Skeletal muscle tissue (tissue), 4 donors: Measurements from ENCODE around the gene ARHGAP30. TPM values are rescaled to one million over a fixed set of nuclear protein-coding genes. Genes with fewer than 3 reads are reported as not detected.
"Not testable (repeated sequence)": the region's sequence is repeated elsewhere in the genome, so short reads cannot be mapped to it uniquely, and the experiment has no call there.

Source experiments
- H3K27ac ChIP-seq: one replicate; pipeline ENCODE4 v1.7.0; 2013; ENCODE audit warnings: mild to moderate bottlenecking, low read depth, low read length, inconsistent platforms
- H3K27me3 ChIP-seq, 3 donors: one replicate each; pipeline ENCODE4 v1.7.0; 2013; ENCODE audit warnings: low read length in 3 of 3; ENCODE audit not compliant: control insufficient read depth in 3 of 3, insufficient read depth in 3 of 3
- H3K36me3 ChIP-seq, 3 donors: one replicate each; pipeline ENCODE4 v1.7.0; 2013; ENCODE audit warnings: low read length in 3 of 3; ENCODE audit not compliant: control insufficient read depth in 3 of 3, insufficient read depth in 3 of 3
- H3K4me1 ChIP-seq, 3 donors: one replicate each; pipeline ENCODE4 v1.7.0; 2013; ENCODE audit warnings: low read length in 3 of 3, mild to moderate bottlenecking in 3 of 3; ENCODE audit not compliant: control insufficient read depth in 3 of 3, insufficient read depth in 3 of 3
- H3K4me3 ChIP-seq, 3 donors: one replicate each; pipeline ENCODE4 v1.7.0; 2013; ENCODE audit warnings: low read length in 3 of 3
- H3K9ac ChIP-seq, 3 donors: one replicate each; pipeline ENCODE4 v1.7.0; 2013; ENCODE audit warnings: low read length in 3 of 3, mild to moderate bottlenecking in 3 of 3, moderate library complexity in 2 of 3, low read depth in 1 of 3
- H3K9me3 ChIP-seq, 3 donors: one replicate each; pipeline ENCODE4 v1.7.0; 2013; ENCODE audit warnings: low read length in 3 of 3; ENCODE audit not compliant: control insufficient read depth in 3 of 3
- total RNA-seq: library from RNA; depleted of rRNA; stranded (reverse); fragments of >200 nt; gene quantifications from one replicate; pipeline ENCODE4 v1.2.3, GENCODE V29; 2014
- donor health status: Osteomylitis.

Gene ARHGAP30
- total RNA-seq, result 4.2 TPM

GRCh38 chr1:161069731-161070270 is at the start of gene ARHGAP30:
Gene ARHGAP30, minus strand, starts transcription at chr1:161069891. Its CDS starts 267 bp downstream, at chr1:161069624.
- H3K36me3 ChIP-seq, result no peaks in the 10 kb centered on the region
- H3K4me1 ChIP-seq, result no peaks in the 10 kb centered on the region
- H3K9me3 ChIP-seq, result no peaks in the 10 kb centered on the region
- peak within 1 kb of the TSS in 2 of 3 donors; percentile 46 to 56 for H3K4me3 ChIP-seq
- H3K9ac ChIP-seq, result no peak within 1 kb of the TSS
- H3K27ac ChIP-seq, result peak within 1 kb of the TSS; percentile 51
- peaks cover 2 to 8% (median 3%) of the 10 kb centered on the region in 3 donors for H3K27me3 ChIP-seq

GRCh38 chr1:161117759-161118581 is 48.3 kb upstream of the ARHGAP30 start, which contains the start of the genes NIT1 and PFDN2:
Gene NIT1, plus strand, starts transcription at chr1:161118105. Its CDS starts 72 bp downstream, at chr1:161118177.
Gene PFDN2, minus strand, starts transcription at chr1:161118037. Its CDS starts 11 bp downstream, at chr1:161118026.
- H3K27ac ChIP-seq, result peak within 1 kb of the TSS; percentile 96
- H3K4me1 ChIP-seq, result peaks cover 43 to 62% (median 45%) of the 10 kb centered on the region in 3 donors
- H3K9ac ChIP-seq, result peak within 1 kb of the TSS; percentile 99 to 100 (median 99)
- peak within 1 kb of the TSS; percentile 100 for H3K4me3 ChIP-seq
- peaks cover 28 to 32% (median 32%) of the 10 kb centered on the region in 3 donors for H3K36me3 ChIP-seq
- no peaks in the 10 kb centered on the region for H3K27me3 ChIP-seq
- H3K9me3 ChIP-seq, result no peaks in the 10 kb centered on the region

GRCh38 chr1:161115961-161116360 is 46.3 kb upstream of the ARHGAP30 start:
- not testable (repeated sequence) for H3K27me3 ChIP-seq, H3K4me3 ChIP-seq, H3K9ac ChIP-seq, H3K27ac ChIP-seq, H3K9me3 ChIP-seq
- H3K4me1 ChIP-seq, result peaks cover 46 to 67% (median 48%) of the 10 kb centered on the region in 3 donors
- peaks cover 8 to 12% (median 12%) of the 10 kb centered on the region in 3 donors for H3K36me3 ChIP-seq

GRCh38 chr1:161115132-161115711 is 45.5 kb upstream of the ARHGAP30 start:
- no peaks in the 10 kb centered on the region for H3K27me3 ChIP-seq
- peaks cover 45 to 61% (median 46%) of the 10 kb centered on the region in 3 donors for H3K4me1 ChIP-seq
- no peak overlapping the region for H3K27ac ChIP-seq
- no peaks in the 10 kb centered on the region for H3K9me3 ChIP-seq
- no peak overlapping the region for H3K9ac ChIP-seq
- H3K36me3 ChIP-seq, result peaks cover under 1 to 5% (median 5%) of the 10 kb centered on the region in 3 donors
- no peak overlapping the region for H3K4me3 ChIP-seq

- no peak overlapping the region for H3K27ac ChIP-seq
- H3K36me3 ChIP-seq, result no peaks in the 10 kb centered on the region
- no peak overlapping the region for H3K4me3 ChIP-seq
- H3K9ac ChIP-seq, result no peak overlapping the region
- peaks cover 38 to 55% (median 40%) of the 10 kb centered on the region in 3 donors for H3K4me1 ChIP-seq
- no peaks in the 10 kb centered on the region for H3K27me3 ChIP-seq
- H3K9me3 ChIP-seq, result no peaks in the 10 kb centered on the region
These were observed 44.9 kb upstream of the ARHGAP30 start for GRCh38 chr1:161114556-161114955.

- Histone ChIP-seq H3K36me3 (no peaks in the 10 kb centered on the region), H3K27ac (no peak overlapping the region), H3K9me3 (no peaks in the 10 kb centered on the region), H3K27me3 (no peaks in the 10 kb centered on the region), H3K4me1 (peaks cover 32 to 48% (median 34%) of the 10 kb centered on the region in 3 donors), H3K4me3 (no peak overlapping the region), H3K9ac (no peak overlapping the region)
These were observed 44.2 kb upstream of the ARHGAP30 start for GRCh38 chr1:161113915-161114314.

GRCh38 chr1:161111527-161111926 is 41.8 kb upstream of the ARHGAP30 start:
- Histone ChIP-seq H3K36me3 (no peaks in the 10 kb centered on the region), H3K27ac (no peak overlapping the region), H3K4me3 (no peak overlapping the region), H3K27me3 (no peaks in the 10 kb centered on the region), H3K9ac (no peak overlapping the region), H3K4me1 (peaks cover 17 to 34% (median 18%) of the 10 kb centered on the region in 3 donors), H3K9me3 (no peaks in the 10 kb centered on the region)

GRCh38 chr1:161111117-161111516 is 41.4 kb upstream of the ARHGAP30 start:
- Histone ChIP-seq H3K9ac (no peak overlapping the region), H3K27me3 (no peaks in the 10 kb centered on the region), H3K9me3 (no peaks in the 10 kb centered on the region), H3K4me3 (no peak overlapping the region), H3K4me1 (peaks cover 15 to 30% (median 15%) of the 10 kb centered on the region in 3 donors), H3K27ac (no peak overlapping the region), H3K36me3 (no peaks in the 10 kb centered on the region)

GRCh38 chr1:161106431-161106830 is 36.7 kb upstream of the ARHGAP30 start:
- H3K4me1 ChIP-seq, result peaks cover 0 to 4% (median 0%) of the 10 kb centered on the region in 3 donors
- no peak overlapping the region for H3K27ac ChIP-seq
- H3K9ac ChIP-seq, result no peak overlapping the region
- H3K4me3 ChIP-seq, result no peak overlapping the region
- no peaks in the 10 kb centered on the region for H3K9me3 ChIP-seq
- H3K36me3 ChIP-seq, result peaks cover 7 to 9% (median 9%) of the 10 kb centered on the region in 3 donors
- no peaks in the 10 kb centered on the region for H3K27me3 ChIP-seq
